ENCODE data around the gene TERC.

The TERC gene
- 0 to 1.8 (median 0.17) reads per million in 9 experiments for total RNA-seq

DNA sequence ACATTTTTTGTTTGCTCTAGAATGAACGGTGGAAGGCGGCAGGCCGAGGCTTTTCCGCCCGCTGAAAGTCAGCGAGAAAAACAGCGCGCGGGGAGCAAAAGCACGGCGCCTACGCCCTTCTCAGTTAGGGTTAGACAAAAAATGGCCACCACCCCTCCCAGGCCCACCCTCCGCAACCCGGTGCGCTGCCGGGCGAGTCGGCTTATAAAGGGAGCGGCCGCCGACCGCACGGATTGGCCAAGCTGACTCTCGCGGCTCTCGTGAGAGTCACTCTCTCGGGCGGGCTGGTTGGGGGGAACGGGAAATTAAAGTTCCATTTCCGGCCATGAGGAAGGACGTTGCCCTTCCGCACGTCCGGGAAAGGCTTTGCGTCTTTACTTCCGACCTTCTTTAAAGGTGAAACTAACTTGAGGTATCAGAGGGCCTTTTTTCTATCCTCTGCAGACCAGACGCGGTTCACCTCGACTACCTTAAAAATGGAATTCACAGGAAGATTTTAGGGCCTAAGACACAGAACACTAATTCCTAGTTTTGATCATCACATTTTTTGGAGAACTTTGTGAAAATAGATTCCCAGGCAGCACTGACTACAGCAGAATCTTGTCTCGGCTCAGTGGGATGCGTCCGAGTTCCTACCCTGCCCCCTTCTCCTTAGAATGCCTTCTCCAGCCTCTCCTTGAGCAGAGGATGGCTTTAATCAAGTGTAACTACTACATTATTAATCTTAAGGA lies at the start of gene TERC:
Gene TERC, minus strand, starts transcription at position 179 of the 731 bp plus-strand sequence.
- Mint-ChIP-seq H3K27me3 (no peaks in the 10 kb centered on the region), H3K36me3 (ENCODE audit: insufficient read depth) (peaks cover 28% of the 10 kb centered on the region), H3K4me3 (peak within 1 kb of the TSS; percentile 92 to 94), H3K4me1 (ENCODE audit: low read depth in 2 of 2) (peaks cover 8 to 25% of the 10 kb centered on the region in 2 donors), H3K27ac (peak within 1 kb of the TSS; percentile 94), H3K9me3 (peaks cover 0 to 2% of the 10 kb centered on the region in 2 donors)
- DNase-seq (peak; percentile 88 to 90 (median 89)), ATAC-seq (replicated peaks) (peak; percentile 86)

DNA sequence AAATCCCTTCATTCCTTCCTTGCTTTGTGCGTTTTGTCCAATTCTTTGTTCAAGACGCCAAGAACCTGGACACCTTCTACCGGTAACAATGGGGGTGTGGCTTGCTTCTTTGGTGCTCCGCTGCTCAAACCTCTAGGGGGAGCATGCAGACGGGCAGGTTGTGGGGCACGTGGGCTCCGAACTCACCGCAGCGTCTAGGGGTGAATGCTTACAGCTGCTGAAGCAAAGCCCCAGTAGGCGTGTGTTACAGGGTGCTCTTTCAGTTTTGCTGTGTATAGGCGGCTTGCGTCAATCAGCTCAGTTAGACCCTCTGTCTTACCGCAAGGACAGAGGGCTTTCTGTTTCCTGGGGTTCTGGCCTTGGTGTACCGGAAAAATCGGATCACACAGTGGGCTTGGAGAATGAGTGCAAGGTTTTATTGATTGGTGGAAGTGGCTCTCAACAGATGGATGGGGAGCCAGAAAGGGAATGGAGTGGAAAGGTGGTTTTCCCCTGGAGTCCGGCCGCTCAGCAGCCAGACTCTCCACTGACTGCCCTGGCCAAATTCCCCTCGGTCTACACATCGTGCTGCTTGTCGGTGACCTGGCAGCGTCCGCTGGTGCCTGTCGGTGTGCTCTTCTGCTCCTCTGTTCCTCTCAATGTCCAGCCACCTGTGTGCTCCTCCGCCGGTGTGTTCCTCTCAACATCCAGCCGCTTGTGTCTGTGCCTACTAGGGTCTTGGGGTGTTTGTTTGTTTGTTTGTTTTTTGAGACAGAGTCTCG lies 49.1 kb upstream of the TERC start:
- H3K4me3 Mint-ChIP-seq, result peak overlapping the region; percentile 89 to 92
- peak overlapping the region; percentile 73 to 89 for H3K27ac Mint-ChIP-seq

DNA sequence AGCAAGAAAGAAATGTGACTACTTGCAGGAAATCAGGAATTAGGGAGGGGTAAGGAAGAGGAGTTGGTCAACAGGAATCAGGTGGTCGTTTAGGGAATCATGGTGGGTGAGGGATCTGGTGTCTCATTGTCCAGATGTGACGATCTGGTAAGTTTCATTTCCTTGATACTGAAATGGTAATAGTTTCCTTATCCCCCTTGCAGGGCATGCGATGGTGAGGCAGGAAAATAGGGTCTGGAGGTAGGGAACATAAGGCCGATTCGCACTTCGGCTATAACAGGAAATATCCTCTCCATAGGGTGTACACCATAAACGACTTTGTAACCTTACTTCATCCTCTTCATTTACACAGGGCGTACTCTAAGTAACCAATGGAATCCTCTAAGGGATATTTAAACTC lies 48.4 kb upstream of the TERC start:
- Mint-ChIP-seq H3K27me3 (peaks cover 10 to 26% of the 10 kb centered on the region in 2 donors), H3K4me1 (ENCODE audit: low read depth in 2 of 2) (peaks cover 21 to 22% of the 10 kb centered on the region in 2 donors), H3K9me3 (peaks cover 0 to 6% of the 10 kb centered on the region in 2 donors), H3K4me3 (peak overlapping the region; percentile 89 to 92), H3K36me3 (ENCODE audit: insufficient read depth) (peaks cover 19% of the 10 kb centered on the region), H3K27ac (peak overlapping the region; percentile 73 to 89)
- ATAC-seq (replicated peaks) (no peak), DNase-seq (no peak)

More for the DNA sequence above, 49.1 kb upstream of the TERC start:
- peaks cover 13 to 31% of the 10 kb centered on the region in 2 donors for H3K27me3 Mint-ChIP-seq
- H3K9me3 Mint-ChIP-seq, result peaks cover 0 to 6% of the 10 kb centered on the region in 2 donors
- H3K36me3 Mint-ChIP-seq (ENCODE audit: insufficient read depth), result peaks cover 19% of the 10 kb centered on the region
- DNase-seq (peak; percentile 71 to 73 (median 72)), ATAC-seq (replicated peaks) (peak; percentile 85)
- peaks cover 21 to 22% of the 10 kb centered on the region in 2 donors for H3K4me1 Mint-ChIP-seq (ENCODE audit: low read depth in 2 of 2)

DNA sequence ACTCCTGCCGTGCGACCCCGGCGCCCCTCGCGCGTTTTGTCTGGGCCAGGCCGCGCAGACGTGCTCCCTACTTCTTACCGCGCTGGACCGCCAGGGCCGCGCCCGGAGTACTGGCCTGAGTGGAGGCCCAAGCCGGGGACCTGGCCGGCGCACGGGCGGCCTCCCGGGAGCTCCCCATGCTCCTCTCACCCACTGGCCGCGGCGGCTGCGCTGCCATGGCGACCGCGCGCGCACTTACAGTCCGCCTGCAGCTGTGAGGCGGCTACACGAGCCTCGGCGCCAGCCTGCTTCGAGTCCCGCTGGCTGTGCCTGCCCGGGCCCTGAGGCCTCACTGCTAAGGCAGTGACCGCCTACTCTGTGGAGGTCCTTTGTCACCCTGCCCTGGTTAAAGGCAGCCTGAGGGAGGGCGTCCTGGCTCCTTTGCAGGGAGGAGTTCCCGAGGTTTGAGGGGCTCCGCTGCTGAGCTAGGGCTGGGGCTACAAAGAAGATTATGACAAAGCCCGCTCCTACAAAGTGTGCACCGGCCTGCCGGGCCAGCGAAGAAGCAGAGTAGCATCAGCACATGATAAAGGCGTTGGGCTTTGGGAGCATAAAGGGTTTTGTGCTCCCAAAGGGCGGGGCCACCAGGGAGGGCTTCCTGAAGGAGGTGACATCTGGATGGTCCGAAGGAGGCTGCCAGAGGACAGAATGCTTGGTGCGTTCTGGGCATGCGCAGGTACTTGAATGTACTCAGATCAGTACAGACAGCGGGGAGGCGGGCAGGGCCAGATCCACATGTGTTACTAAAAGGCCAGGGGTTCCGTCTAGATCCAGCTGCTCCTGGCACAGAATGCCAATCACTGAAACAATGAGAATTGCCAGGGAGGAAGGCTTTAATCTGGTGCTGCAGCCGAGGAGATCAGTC lies 47.7 kb upstream of the TERC start, which contains the start of the genes LRRC34 and LRRIQ4:
Gene LRRC34, minus strand, starts transcription at position 573 of the 904 bp plus-strand sequence. Its CDS starts 356 bp downstream, at position 217.
Gene LRRIQ4, plus strand, starts transcription at position 539 of the 904 bp plus-strand sequence. CDS start 9,052 bp downstream, outside the sequence.
- Mint-ChIP-seq H3K9me3 (peaks cover 0 to 6% of the 10 kb centered on the region in 2 donors), H3K4me3 (peak within 1 kb of the TSS; percentile 89 to 92), H3K36me3 (ENCODE audit: insufficient read depth) (peaks cover 19% of the 10 kb centered on the region), H3K4me1 (ENCODE audit: low read depth in 2 of 2) (peaks cover 21 to 22% of the 10 kb centered on the region in 2 donors), H3K27ac (peak within 1 kb of the TSS; percentile 73 to 89), H3K27me3 (peaks cover 3 to 19% of the 10 kb centered on the region in 2 donors)
- peak; percentile 30 to 46 (median 31) for DNase-seq
- ATAC-seq (replicated peaks), result peak; percentile 65

DNA sequence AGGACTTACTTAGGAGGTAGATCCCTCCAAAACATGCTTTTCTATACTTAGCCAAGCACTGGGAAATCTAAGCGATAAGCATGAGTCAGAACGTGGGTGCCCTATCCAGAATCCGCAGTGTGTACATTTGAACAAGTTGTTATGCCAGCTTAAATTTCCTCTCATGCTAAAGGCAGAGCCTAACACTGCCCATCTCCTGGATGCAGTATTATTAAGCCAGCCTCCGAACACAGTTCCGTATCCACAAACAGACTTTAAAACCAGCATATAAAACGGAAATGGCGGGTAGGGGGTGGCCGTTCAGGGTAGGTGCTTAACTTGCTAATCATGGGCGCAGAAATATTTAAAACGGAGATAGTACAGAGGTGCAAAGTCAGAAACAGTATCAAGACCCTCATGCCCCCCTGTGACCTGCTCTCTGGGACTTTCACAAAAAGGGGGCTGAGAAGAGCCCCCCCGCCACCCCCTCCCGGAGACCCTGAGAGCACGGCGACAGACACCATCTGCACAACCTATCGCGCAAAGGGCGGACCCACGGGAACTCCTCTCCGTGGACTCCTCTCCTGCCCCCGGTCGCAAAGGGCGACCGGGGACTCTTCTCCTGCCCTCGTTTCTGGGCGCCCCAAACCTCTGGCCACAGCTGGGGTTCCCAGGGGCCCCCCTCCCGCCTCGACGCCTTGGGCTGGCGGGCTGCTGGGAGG lies 46.9 kb upstream of the TERC start:
- Mint-ChIP-seq H3K27ac (no peak overlapping the region), H3K27me3 (peaks cover 0 to 19% of the 10 kb centered on the region in 2 donors), H3K9me3 (peaks cover 0 to 6% of the 10 kb centered on the region in 2 donors), H3K4me3 (peak overlapping the region; percentile 89 to 92), H3K4me1 (ENCODE audit: low read depth in 2 of 2) (peaks cover 21 to 22% of the 10 kb centered on the region in 2 donors), H3K36me3 (ENCODE audit: insufficient read depth) (peaks cover 19% of the 10 kb centered on the region)
- peak; percentile 2 for ATAC-seq (replicated peaks)
- DNase-seq, result no peak

DNA sequence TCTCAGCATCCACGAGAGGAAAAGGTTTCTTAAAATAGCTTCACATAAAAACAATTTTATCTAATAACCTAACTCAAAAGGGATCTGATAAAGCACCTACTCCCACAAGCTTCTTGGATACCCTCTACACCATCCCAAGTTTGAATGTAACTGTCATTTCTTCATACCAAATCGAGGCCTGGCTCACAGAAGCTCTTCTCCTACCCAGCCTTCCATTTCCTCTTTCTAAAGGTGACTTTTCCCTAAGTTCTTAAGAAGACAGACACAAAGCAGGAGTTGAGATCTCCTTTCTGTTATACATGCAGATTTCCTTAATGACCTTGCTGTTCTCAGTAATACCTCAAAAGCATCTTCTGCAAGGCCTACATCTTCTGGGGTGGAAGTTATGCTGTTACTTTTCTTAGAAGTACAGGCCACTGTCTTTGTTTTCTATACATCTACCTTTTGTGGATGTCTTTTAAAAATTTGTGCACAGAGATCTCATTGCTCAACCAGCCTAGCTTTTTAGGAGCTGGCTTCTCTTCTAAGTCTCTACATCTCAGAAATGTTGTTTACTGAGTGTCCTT lies 44.5 kb upstream of the TERC start:
- no peaks in the 10 kb centered on the region for H3K9me3 Mint-ChIP-seq
- no peak overlapping the region for H3K27ac Mint-ChIP-seq
- DNase-seq (no peak), ATAC-seq (replicated peaks) (no peak)
- H3K36me3 Mint-ChIP-seq (ENCODE audit: insufficient read depth), result peaks cover 13% of the 10 kb centered on the region
- peaks cover 19 to 21% of the 10 kb centered on the region in 2 donors for H3K4me1 Mint-ChIP-seq (ENCODE audit: low read depth in 2 of 2)
- H3K27me3 Mint-ChIP-seq, result peaks cover 0 to 8% of the 10 kb centered on the region in 2 donors
- no peak overlapping the region for H3K4me3 Mint-ChIP-seq

DNA sequence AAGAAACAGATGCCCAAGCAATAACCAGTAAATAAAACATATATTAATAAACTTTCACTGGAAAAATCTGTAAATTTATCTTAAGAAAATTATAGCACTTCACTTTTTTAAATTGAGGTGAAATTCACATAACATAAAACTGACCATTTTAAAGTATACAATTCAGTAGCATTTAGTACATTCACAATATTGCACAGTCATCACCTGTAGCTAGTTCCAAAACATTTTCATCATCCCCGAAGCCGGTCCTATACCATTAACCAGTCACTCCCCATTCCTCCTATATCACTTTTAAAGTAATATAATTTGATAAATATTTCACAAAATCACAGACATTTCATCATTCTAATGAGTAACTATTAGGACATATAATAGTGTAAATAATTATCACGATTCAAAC lies 39.8 kb upstream of the TERC start:
- DNase-seq (no peak), ATAC-seq (replicated peaks) (no peak)
- no peak overlapping the region for H3K4me3 Mint-ChIP-seq
- no peaks in the 10 kb centered on the region for H3K36me3 Mint-ChIP-seq (ENCODE audit: insufficient read depth)
- no peaks in the 10 kb centered on the region for H3K9me3 Mint-ChIP-seq
- H3K27ac Mint-ChIP-seq, result no peak overlapping the region
- H3K4me1 Mint-ChIP-seq (ENCODE audit: low read depth in 2 of 2), result no peaks in the 10 kb centered on the region
- H3K27me3 Mint-ChIP-seq, result no peaks in the 10 kb centered on the region

DNA sequence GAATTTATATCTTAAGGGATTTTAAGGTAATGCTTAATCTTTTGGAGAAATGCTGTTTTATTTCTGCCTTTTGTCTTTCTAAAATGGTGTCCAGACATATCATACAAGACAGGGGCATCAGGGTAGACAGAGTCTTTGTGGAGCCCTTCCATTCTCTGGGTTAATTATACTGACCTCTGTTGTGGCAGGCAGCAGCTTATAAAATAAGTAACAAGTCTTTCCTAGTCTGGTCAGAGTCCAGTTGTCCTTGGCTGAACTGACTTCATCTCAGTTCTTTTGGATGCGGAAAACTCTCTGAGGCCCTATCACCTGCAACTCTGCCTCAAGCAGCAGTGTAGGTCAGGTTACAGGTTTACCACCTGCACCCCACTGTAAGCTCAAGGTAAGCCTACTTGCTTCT lies 27.5 kb upstream of the TERC start:
- H3K4me3 Mint-ChIP-seq, result no peak overlapping the region
- no peak for ATAC-seq (replicated peaks)
- H3K4me1 Mint-ChIP-seq (ENCODE audit: low read depth in 2 of 2), result peaks cover 0 to 3% of the 10 kb centered on the region in 2 donors
- H3K9me3 Mint-ChIP-seq, result no peaks in the 10 kb centered on the region
- DNase-seq, result no peak
- H3K27ac Mint-ChIP-seq, result no peak overlapping the region
- H3K36me3 Mint-ChIP-seq (ENCODE audit: insufficient read depth), result peaks cover 23% of the 10 kb centered on the region
- no peaks in the 10 kb centered on the region for H3K27me3 Mint-ChIP-seq

DNA sequence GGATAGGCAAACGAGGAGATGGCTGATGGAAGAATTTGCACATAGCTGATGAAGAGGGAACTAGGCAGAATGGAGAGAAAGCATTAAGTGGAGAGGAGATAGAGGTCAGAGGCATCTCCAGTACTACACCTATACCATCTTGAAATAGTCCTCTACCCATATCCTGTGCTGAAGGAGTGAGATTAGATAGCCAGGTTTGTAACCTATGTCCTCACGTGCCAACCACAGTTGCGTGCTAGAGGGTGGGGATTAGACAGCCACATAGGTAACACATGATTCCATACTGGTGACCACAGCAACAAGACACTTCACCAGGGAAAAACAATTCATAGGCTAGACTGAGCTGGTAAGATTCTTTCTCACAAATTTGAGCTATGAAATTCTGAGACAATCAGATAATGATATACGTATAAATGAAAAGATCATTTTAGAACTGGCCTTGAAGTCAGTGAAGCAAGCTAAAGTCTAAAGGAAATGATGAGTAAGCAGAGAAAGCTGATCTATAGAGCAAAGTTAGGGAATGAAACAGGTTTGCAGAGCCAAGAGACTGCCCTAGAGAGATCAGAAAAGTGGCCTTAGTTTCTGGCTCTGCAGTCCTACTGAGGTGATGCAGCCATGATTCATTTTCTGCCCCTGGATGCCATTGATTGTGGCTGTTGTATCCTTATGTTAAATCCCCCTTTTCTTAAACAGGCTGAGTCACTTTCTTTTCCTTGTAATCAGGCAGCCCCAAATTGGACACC lies 26.0 kb upstream of the TERC start:
- Mint-ChIP-seq H3K4me1 (ENCODE audit: low read depth in 2 of 2) (peaks cover 0 to 3% of the 10 kb centered on the region in 2 donors), H3K27ac (peak overlapping the region in 1 of 2 donors; percentile 65), H3K36me3 (ENCODE audit: insufficient read depth) (peaks cover 38% of the 10 kb centered on the region), H3K27me3 (no peaks in the 10 kb centered on the region), H3K9me3 (no peaks in the 10 kb centered on the region), H3K4me3 (no peak overlapping the region)
- DNase-seq (no peak), ATAC-seq (replicated peaks) (peak; percentile 43)

DNA sequence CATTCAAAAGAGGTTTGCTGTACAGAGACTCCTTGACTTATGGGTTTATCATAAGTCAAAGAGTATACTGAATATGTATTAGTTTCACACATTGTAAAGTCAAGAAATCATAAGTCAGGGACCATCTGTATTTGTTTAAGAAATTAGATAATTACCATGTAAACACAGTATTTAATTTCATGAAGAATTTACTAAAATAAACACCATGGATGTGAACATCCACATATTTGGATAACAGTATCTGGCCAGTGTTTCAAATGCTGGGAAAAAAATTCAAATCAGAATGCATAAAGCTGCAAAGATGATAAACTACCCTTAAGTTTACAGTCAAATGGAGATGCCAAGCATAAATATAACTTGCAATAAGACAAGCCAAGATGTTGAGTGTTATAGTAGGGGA lies 25.4 kb upstream of the TERC start:
- DNase-seq, result no peak
- Mint-ChIP-seq H3K9me3 (no peaks in the 10 kb centered on the region), H3K36me3 (ENCODE audit: insufficient read depth) (peaks cover 43% of the 10 kb centered on the region), H3K4me1 (ENCODE audit: low read depth in 2 of 2) (peaks cover 0 to 3% of the 10 kb centered on the region in 2 donors), H3K27me3 (no peaks in the 10 kb centered on the region), H3K27ac (peak overlapping the region in 1 of 2 donors; percentile 65), H3K4me3 (no peak overlapping the region)
- ATAC-seq (replicated peaks), result no peak

DNA sequence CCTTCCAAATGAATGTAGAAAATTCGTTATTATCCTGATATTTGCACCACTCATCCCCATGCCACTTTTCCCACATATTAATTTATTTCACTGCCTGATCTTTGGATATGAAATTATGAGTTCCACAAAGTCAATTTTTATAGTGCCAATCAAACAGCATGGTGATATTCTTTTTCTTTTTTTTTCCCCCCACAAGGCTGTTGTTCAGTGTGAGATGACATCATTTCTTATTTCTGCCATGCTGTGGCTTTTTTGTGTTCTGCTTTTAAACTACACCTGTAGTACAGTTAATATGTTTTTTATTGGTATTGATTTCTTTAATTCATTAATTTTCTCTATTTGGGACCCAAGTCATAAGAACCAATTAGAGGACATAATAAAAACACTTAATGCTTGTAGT lies 22.9 kb upstream of the TERC start:
- DNase-seq (no peak), ATAC-seq (replicated peaks) (no peak)
- Mint-ChIP-seq H3K9me3 (no peaks in the 10 kb centered on the region), H3K36me3 (ENCODE audit: insufficient read depth) (peaks cover 63% of the 10 kb centered on the region), H3K4me1 (ENCODE audit: low read depth in 2 of 2) (peaks cover 0 to 3% of the 10 kb centered on the region in 2 donors), H3K4me3 (no peak overlapping the region), H3K27me3 (no peaks in the 10 kb centered on the region), H3K27ac (peak overlapping the region in 1 of 2 donors; percentile 55)

Measured in effector memory CD8-positive, alpha-beta T cell (primary cell).